ENCODE data around the gene CDC37. TPM values are rescaled to one million over a fixed set of nuclear protein-coding genes. Genes with fewer than 3 reads are reported as not detected.
"Not testable (repeated sequence)": the region's sequence is repeated elsewhere in the genome, so short reads cannot be mapped to it uniquely, and the experiment has no call there.

The CDC37 gene
- total RNA-seq, 2 experiments from 2014 or later: 269 to 332 TPM

DNA sequence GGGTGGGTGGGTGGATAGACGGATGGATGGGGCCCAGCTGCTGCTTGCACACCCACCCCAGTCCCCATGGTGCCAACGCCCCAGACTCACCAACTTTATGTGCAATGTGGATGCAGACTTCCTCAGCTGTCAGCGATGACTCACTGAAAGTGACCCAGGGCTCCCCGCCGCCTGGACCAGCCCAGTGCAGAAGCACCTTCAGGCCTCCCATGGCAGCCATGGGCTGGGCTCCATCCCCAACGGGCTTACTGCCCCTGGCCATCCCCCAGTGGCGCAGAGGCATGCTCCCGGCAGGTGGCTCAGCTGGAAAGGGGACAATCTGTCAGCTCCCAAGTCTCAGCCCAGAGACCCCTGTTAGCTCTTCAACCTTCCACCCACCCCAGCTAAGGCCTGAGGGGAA, 25.2 kb downstream of the CDC37 start:
- ChIA-PET POLR2A (no interaction called here), CTCF (ENCODE audit: unreplicated experiment) (no interaction called here)
- peaks cover 26% of the 10 kb centered on the region for H3K4me1 ChIP-seq (ENCODE audit: insufficient read depth, low read length, poor library complexity, severe bottlenecking)
- intact Hi-C loops (cut with micrococcal nuclease; ENCODE audit: unreplicated experiment): no loop called here
- H2AFZ ChIP-seq (ENCODE audit: low read length): no peak overlapping the region
- no peak overlapping the region for H3K4me3 ChIP-seq (ENCODE audit: low read depth, low read length, poor library complexity, severe bottlenecking)
- no peaks in the 10 kb centered on the region for H3K9me2 ChIP-seq (ENCODE audit: insufficient read depth, low read length)
- H3K27ac ChIP-seq (ENCODE audit: low read depth, low read length, poor library complexity, severe bottlenecking): no peak overlapping the region
- no peak overlapping the region for H3K4me2 ChIP-seq (ENCODE audit: low read length)
- H3K9me3 ChIP-seq (ENCODE audit: low read length): no peaks in the 10 kb centered on the region
- TF ChIP-seq, protein P1, sequence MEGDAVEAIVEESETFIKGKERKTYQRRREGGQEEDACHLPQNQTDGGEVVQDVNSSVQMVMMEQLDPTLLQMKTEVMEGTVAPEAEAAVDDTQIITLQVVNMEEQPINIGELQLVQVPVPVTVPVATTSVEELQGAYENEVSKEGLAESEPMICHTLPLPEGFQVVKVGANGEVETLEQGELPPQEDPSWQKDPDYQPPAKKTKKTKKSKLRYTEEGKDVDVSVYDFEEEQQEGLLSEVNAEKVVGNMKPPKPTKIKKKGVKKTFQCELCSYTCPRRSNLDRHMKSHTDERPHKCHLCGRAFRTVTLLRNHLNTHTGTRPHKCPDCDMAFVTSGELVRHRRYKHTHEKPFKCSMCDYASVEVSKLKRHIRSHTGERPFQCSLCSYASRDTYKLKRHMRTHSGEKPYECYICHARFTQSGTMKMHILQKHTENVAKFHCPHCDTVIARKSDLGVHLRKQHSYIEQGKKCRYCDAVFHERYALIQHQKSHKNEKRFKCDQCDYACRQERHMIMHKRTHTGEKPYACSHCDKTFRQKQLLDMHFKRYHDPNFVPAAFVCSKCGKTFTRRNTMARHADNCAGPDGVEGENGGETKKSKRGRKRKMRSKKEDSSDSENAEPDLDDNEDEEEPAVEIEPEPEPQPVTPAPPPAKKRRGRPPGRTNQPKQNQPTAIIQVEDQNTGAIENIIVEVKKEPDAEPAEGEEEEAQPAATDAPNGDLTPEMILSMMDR (conservative IDR thresholded peaks at IDR 0.05; ENCODE audit: low read length): no peak
- no peak for TF ChIP-seq EZH2phosphoT487 (IDR thresholded peaks at IDR 0.05; ENCODE audit: borderline replicate concordance, low read depth, low read length)
- no peaks in the 10 kb centered on the region for H4K20me1 ChIP-seq (ENCODE audit: insufficient read depth, low read length)
- peaks cover 16% of the 10 kb centered on the region for H3K79me2 ChIP-seq (ENCODE audit: insufficient read depth, low read depth, low read length)
- DNase-seq (ENCODE audit: low spot score): no peak
- no TSS peak for BruUV-seq (replicated peaks)
- H3K36me3 ChIP-seq (ENCODE audit: insufficient read depth, low read length): peaks cover 28% of the 10 kb centered on the region

DNA sequence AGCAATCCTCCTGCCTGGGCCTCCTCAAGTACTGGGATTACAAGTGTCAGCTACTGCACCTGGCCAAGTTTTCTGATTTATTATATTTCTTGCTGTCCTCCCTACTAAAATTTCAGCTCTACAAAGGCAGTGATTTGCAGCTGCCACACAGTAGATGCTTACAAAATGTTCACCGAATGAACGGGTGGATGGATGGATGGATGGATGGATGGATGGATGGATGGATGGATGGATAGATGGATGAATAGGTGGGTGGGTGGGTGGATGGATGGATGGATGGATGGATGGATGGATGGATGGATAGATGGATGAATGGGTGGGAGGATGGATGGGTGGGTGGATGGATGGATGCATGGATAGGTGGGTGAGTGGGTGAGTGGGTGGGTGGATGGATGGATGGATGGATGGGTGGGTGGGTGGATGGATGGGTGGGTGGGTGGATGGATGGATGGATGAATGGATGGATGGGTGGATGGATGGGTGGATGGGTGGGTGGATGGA, 26.2 kb downstream of the CDC37 start:
- CTCF ChIA-PET (ENCODE audit: unreplicated experiment): interaction anchor here (0.6 kb wide), 1 partner anchor 109 kb away, joined by 7 read pairs; no protein-coding TSS in a partner anchor
- H3K27ac ChIP-seq (ENCODE audit: low read depth, low read length, poor library complexity, severe bottlenecking); DNase-seq (ENCODE audit: low spot score); POLR2A ChIA-PET; intact Hi-C loops (cut with micrococcal nuclease; ENCODE audit: unreplicated experiment); H3K9me3 ChIP-seq (ENCODE audit: low read length); H4K20me1 ChIP-seq (ENCODE audit: insufficient read depth, low read length); H3K4me3 ChIP-seq (ENCODE audit: low read depth, low read length, poor library complexity, severe bottlenecking); BruUV-seq (replicated peaks); H3K9me2 ChIP-seq (ENCODE audit: insufficient read depth, low read length); H2AFZ ChIP-seq (ENCODE audit: low read length); H3K4me2 ChIP-seq (ENCODE audit: low read length): not testable (repeated sequence)
- Histone ChIP-seq H3K79me2 (ENCODE audit: insufficient read depth, low read depth, low read length) (peaks cover 16% of the 10 kb centered on the region), H3K36me3 (ENCODE audit: insufficient read depth, low read length) (peaks cover 28% of the 10 kb centered on the region), H3K4me1 (ENCODE audit: insufficient read depth, low read length, poor library complexity, severe bottlenecking) (peaks cover 26% of the 10 kb centered on the region)

DNA sequence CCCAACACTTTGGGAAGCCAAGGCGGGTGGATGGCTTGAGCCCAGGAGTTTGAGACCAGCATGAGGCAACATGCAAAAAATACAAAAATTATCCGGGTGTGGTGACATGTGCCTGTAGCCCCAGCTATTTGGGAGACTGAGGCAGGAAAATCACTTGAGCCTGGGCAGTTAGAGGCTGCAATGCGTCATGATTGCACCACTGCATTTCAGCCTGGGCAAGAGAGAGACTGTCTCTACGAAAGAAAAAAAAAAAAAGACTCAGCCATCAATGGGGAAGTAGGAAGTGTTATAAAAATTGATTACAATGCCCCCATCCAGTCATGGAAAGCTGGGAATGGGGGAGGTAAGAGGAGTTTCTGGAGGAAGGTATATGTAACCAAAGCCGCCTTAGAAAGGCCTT, 28.4 kb downstream of the CDC37 start:
- CTCF ChIA-PET (ENCODE audit: unreplicated experiment): no interaction called here
- no peak overlapping the region for H3K4me2 ChIP-seq (ENCODE audit: low read length)
- BruUV-seq (replicated peaks): no TSS peak
- H3K4me3 ChIP-seq (ENCODE audit: low read depth, low read length, poor library complexity, severe bottlenecking): no peak overlapping the region
- intact Hi-C loops (cut with micrococcal nuclease; ENCODE audit: unreplicated experiment): no loop called here
- no peak overlapping the region for H2AFZ ChIP-seq (ENCODE audit: low read length)
- H3K27ac ChIP-seq (ENCODE audit: low read depth, low read length, poor library complexity, severe bottlenecking): no peak overlapping the region
- peaks cover 14% of the 10 kb centered on the region for H3K79me2 ChIP-seq (ENCODE audit: insufficient read depth, low read depth, low read length)
- POLR2A ChIA-PET: interaction anchor here (0.6 to 0.7 kb wide), 3 partner anchors 37 to 150 kb away, joined by 5 to 6 read pairs (median 5); no protein-coding TSS in a partner anchor
- H3K9me2 ChIP-seq (ENCODE audit: insufficient read depth, low read length): no peaks in the 10 kb centered on the region
- DNase-seq (ENCODE audit: low spot score): no peak
- TF ChIP-seq, protein P1 (conservative IDR thresholded peaks at IDR 0.05; ENCODE audit: low read length): no peak
- TF ChIP-seq EZH2phosphoT487 (IDR thresholded peaks at IDR 0.05; ENCODE audit: borderline replicate concordance, low read depth, low read length): no peak
- H3K4me1 ChIP-seq (ENCODE audit: insufficient read depth, low read length, poor library complexity, severe bottlenecking): peaks cover 22% of the 10 kb centered on the region
- H4K20me1 ChIP-seq (ENCODE audit: insufficient read depth, low read length): no peaks in the 10 kb centered on the region
- H3K36me3 ChIP-seq (ENCODE audit: insufficient read depth, low read length): peaks cover 43% of the 10 kb centered on the region
- H3K9me3 ChIP-seq (ENCODE audit: low read length): no peaks in the 10 kb centered on the region
